Body of pancreas (tissue), 4 donors: ENCODE data around the gene PCBD2. TPM values are rescaled to one million over a fixed set of nuclear protein-coding genes. Genes with fewer than 3 reads are reported as not detected.

Source experiments
- ATAC-seq: fragments of 150-250 bp; one replicate; pipeline ENCODE4 v1.9.1; 2016
- DNase-seq, 4 donors: peaks; one replicate each; pipeline ENCODE4 v3.0.0-alpha.2; 2019
- H3K27ac ChIP-seq, 4 donors: fragments of 200-600 bp; sonication (generic); 1 replicate in 3 of 4; 2 replicates in 1 of 4; pipeline versions ENCODE4 v1.5.1 to v1.6.1; 2016 to 2019; ENCODE audit warnings: mild to moderate bottlenecking in 1 of 4, mixed read lengths in 1 of 4, moderate library complexity in 1 of 4
- H3K27me3 ChIP-seq, 2 donors: fragments of 200-600 bp; sonication (generic); one replicate each; pipeline ENCODE4 v1.6.0; 2016; ENCODE audit warnings: mild to moderate bottlenecking in 1 of 2
- H3K36me3 ChIP-seq, 2 donors: fragments of 200-600 bp; sonication (generic); replicated peaks in 1 of 2; 2 replicates each; pipeline ENCODE4 v1.5.1; 2016; ENCODE audit warnings: low read depth in 2 of 2; ENCODE audit not compliant: insufficient read depth in 1 of 2
- H3K4me1 ChIP-seq: fragments of 200-600 bp; sonication (generic); one replicate; pipeline ENCODE4 v1.6.0; 2016
- H3K4me3 ChIP-seq, 2 donors: fragments of 200-600 bp; sonication (generic); 1 replicate in 1 of 2; 2 replicates in 1 of 2; pipeline ENCODE4 v1.5.1; 2016 to 2019
- H3K9me3 ChIP-seq, 3 donors: fragments of 200-600 bp; sonication (generic); 1 replicate in 2 of 3; 2 replicates in 1 of 3; pipeline ENCODE4 v1.5.1; 2016
- POLR2A ChIP-seq, 3 donors: fragments of 450-650 bp; IDR thresholded peaks; one replicate each; pipeline ENCODE4 v1.6.1; 2016; ENCODE audit warnings: antibody characterized with exemption in 3 of 3, mild to moderate bottlenecking in 2 of 3
- WGBS, 2 donors: methylation state at CpG; one replicate each; pipeline ENCODE4 v1.1.5; 2017; 5-methylcytosine and 5-hydroxymethylcytosine counted together
- intact Hi-C: fragments of 100-400 bp; cut with DNase I; formaldehyde crosslinking; loops from one replicate; pipeline ENCODE4 v1.15.1; 2023
- total RNA-seq, 2 donors: library from RNA; depleted of rRNA; stranded (reverse); fragments of >200 nt; gene quantifications; one replicate each; pipeline ENCODE4 v1.1.0, GENCODE V29; 2016
- TF ChIP-seq, protein P1 (sequence below), 7 experiments: fragments of 450-650 bp in 4 of 7; fragments of 200-600 bp in 3 of 7; sonication (generic) in 3 of 7; IDR thresholded peaks; one replicate each; pipeline ENCODE4 v1.5.1; 2016 to 2019; ENCODE audit warnings: antibody characterized with exemption in 7 of 7

Gene PCBD2
- total RNA-seq, 2 donors from 2014 or later: 9.9 to 15.8 TPM

DNA sequence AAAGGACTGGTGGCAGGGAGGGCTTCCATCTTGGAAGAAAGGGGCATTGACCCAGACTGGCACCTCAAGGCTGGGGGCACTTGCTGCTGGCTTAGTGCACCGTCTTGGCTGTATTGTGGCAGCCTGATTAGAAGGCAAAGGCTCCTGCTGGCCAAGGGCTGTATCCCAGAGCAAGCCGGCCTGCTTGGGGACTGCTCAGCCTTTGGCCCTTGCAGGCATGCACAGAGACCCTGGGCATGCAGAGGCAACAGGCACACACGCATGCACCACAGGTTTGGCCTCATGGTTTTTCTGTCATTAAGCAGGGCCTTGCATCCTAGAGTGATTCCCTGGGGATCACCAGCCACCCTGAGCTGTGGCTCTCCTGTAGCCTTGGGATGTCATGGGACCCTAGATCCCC is 100.1 kb downstream of the PCBD2 start:
- DNase-seq: no peak
- no peak for ATAC-seq
- Histone ChIP-seq H3K9me3 (no peaks in the 10 kb centered on the region), H3K4me3 (no peak overlapping the region), H3K4me1 (no peaks in the 10 kb centered on the region), H3K27ac (no peak overlapping the region), H3K36me3 (no peaks in the 10 kb centered on the region), H3K27me3 (no peaks in the 10 kb centered on the region)
- WGBS, 2 donors: 76 to 88% methylated on average over 1 to 3 of the region's 3 CpGs
- intact Hi-C loops: no loop called here
- TF ChIP-seq, protein P1, sequence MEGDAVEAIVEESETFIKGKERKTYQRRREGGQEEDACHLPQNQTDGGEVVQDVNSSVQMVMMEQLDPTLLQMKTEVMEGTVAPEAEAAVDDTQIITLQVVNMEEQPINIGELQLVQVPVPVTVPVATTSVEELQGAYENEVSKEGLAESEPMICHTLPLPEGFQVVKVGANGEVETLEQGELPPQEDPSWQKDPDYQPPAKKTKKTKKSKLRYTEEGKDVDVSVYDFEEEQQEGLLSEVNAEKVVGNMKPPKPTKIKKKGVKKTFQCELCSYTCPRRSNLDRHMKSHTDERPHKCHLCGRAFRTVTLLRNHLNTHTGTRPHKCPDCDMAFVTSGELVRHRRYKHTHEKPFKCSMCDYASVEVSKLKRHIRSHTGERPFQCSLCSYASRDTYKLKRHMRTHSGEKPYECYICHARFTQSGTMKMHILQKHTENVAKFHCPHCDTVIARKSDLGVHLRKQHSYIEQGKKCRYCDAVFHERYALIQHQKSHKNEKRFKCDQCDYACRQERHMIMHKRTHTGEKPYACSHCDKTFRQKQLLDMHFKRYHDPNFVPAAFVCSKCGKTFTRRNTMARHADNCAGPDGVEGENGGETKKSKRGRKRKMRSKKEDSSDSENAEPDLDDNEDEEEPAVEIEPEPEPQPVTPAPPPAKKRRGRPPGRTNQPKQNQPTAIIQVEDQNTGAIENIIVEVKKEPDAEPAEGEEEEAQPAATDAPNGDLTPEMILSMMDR (IDR thresholded peaks at IDR 0.05): no peak
- TF ChIP-seq POLR2A (IDR thresholded peaks at IDR 0.05): no peak

DNA sequence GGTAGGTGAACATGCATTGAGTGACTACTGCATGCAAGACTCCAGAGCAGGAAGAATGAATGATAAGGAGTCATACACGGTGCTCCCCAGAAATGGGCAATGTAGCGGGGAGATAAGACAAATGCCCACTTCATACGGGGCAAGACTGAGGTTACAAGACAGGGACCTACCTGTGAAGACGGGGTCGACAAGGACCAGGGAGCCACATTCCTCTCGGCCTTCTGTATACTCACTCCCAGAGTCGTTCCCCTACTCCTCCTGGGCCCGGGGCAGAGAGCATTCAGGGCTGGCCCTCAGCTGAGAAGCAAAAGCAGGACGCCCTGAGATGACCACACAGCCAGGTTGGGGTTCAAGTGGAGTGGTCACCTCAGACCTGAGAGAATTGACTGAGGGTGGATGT is 102.4 kb downstream of the PCBD2 start:
- no peak overlapping the region for H3K27ac ChIP-seq
- H3K27me3 ChIP-seq: no peaks in the 10 kb centered on the region
- 90% methylated on average over 8 to 9 of the region's 9 CpGs for WGBS, 2 donors
- H3K36me3 ChIP-seq: no peaks in the 10 kb centered on the region
- no peak overlapping the region for H3K4me3 ChIP-seq
- DNase-seq: no peak
- no peaks in the 10 kb centered on the region for H3K4me1 ChIP-seq
- ATAC-seq: no peak
- TF ChIP-seq, protein P1 (IDR thresholded peaks at IDR 0.05): no peak
- TF ChIP-seq POLR2A (IDR thresholded peaks at IDR 0.05): no peak
- no peaks in the 10 kb centered on the region for H3K9me3 ChIP-seq
- intact Hi-C loops: no loop called here

DNA sequence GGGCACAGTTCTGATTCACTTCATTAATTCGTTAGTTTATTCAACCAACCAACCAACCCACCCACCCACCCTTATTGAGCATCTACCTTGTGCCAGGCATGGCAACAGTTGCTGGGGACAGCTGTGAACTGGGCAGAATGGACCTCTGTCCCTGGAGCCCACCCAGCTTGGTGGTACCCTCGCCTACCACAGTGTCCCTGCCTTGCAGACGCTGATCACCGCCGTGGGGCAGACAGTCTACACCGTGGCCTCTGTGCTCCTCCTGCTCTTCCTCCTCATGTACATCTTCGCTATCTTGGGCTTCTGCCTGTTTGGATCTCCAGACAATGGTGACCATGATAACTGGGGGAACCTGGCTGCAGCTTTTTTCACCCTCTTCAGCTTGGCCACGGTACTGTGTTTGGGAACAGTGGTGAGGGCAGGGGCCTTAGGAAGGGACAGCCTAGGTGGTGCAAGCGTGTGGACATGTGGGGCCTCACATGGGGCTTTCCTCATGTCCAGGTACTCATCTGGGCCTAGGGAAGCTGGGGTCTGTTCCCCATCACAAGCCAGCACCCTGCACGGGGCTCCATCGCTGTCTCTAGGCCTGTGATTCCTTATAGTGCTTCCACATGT is 102.9 kb downstream of the PCBD2 start:
- Histone ChIP-seq H3K4me3 (no peak overlapping the region), H3K27ac (no peak overlapping the region), H3K36me3 (no peaks in the 10 kb centered on the region), H3K9me3 (no peaks in the 10 kb centered on the region), H3K4me1 (no peaks in the 10 kb centered on the region), H3K27me3 (no peaks in the 10 kb centered on the region)
- ATAC-seq (no peak), DNase-seq (no peak)
- intact Hi-C loops: no loop called here
- TF ChIP-seq, protein P1 (IDR thresholded peaks at IDR 0.05): no peak
- WGBS, 2 donors: 80 to 88% methylated on average over 11 of the region's 11 CpGs

DNA sequence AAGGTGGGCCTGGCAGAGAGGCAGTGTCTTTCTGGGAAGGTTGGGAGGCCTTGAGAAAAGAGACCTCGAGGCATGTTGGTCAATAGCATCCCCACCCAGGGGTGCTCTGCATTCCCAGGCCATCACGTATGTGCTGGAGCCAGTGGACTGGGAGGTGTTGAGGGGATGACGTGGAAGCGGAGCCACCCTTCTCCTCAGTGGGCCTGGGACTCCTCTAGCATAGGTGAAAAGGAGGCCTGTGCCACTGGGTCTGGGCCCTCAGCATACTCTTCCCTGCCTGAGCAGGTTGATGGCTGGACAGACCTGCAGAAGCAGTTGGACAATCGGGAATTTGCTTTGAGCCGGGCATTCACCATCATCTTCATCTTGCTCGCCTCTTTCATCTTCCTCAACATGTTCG is 103.6 kb downstream of the PCBD2 start:
- Histone ChIP-seq H3K4me3 (no peak overlapping the region), H3K4me1 (no peaks in the 10 kb centered on the region), H3K36me3 (no peaks in the 10 kb centered on the region), H3K9me3 (no peaks in the 10 kb centered on the region), H3K27me3 (no peaks in the 10 kb centered on the region), H3K27ac (no peak overlapping the region)
- ATAC-seq: no peak
- intact Hi-C loops: no loop called here
- WGBS, 2 donors: 92 to 97% methylated on average over 7 to 8 of the region's 8 CpGs
- DNase-seq: no peak
- TF ChIP-seq, protein P1 (IDR thresholded peaks at IDR 0.05): no peak
- TF ChIP-seq POLR2A (IDR thresholded peaks at IDR 0.05): no peak

DNA sequence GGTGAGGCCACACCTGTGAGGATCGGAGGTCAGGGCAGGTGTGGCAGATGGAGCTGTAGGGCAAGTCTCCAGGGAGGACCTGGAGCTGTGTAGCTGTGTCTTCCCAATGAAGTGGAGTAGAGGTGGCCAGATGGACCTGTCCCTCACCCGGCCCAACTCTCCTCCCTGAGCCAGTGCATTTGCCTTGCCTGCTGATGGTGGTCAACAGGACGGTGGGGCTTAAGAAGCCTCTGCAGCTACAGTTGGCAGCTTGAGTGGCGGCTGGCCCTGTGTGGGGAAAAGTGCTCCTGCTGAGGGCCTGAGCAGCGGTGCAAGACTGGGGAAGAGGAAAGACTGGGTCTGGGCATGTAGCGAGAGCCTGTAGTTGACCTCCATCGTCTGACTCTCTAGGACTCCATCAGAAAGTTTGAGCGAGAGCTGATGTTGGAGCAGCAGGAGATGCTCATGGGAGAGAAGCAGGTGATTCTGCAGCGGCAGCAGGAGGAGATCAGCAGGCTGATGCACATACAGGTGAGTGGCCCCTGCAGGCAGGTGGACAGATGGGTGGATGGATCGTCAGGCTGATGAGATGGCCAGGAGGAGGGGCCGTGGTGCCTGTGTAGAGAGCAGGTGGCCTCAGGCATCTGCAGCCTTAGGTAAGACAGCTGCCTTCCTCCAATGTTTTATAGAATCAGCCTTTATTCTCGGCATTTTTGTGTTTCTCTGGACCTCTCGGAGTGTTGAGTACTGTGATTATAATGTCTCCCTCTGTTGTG is 104.2 kb downstream of the PCBD2 start:
- TF ChIP-seq, protein P1 (IDR thresholded peaks at IDR 0.05): no peak
- TF ChIP-seq POLR2A (IDR thresholded peaks at IDR 0.05): no peak
- H3K4me1 ChIP-seq: peaks cover 5% of the 10 kb centered on the region
- H3K4me3 ChIP-seq: no peak overlapping the region
- no peaks in the 10 kb centered on the region for H3K9me3 ChIP-seq
- H3K27ac ChIP-seq: no peak overlapping the region
- H3K36me3 ChIP-seq: no peaks in the 10 kb centered on the region
- no peaks in the 10 kb centered on the region for H3K27me3 ChIP-seq
- no peak for ATAC-seq
- 85 to 88% methylated on average over 11 to 13 of the region's 13 CpGs for WGBS, 2 donors
- intact Hi-C loops: no loop called here
- DNase-seq: no peak
